ENCODE data around the gene GPR180.

GRCh38 chr13:94586371-94586770, 15.3 kb upstream of the GPR180 start:
- TF ChIP-seq CTCF (IDR thresholded peaks at IDR 0.05; ENCODE audit: low read depth, low read length): no peak
- no peak for TF ChIP-seq EZH2phosphoT487 (IDR thresholded peaks at IDR 0.05; ENCODE audit: low read depth)

Data from OCI-LY3 (cell line).